Measurements from ENCODE around the gene ZMYM2. TPM values are rescaled to one million over a fixed set of nuclear protein-coding genes. Genes with fewer than 3 reads are reported as not detected.

The ZMYM2 gene
- total RNA-seq, 1 experiment from 2014 or later: 159 TPM

GRCh38 chr13:20134732-20135131 is 176.2 kb downstream of the ZMYM2 start:
- no peaks in the 10 kb centered on the region for H3K36me3 Mint-ChIP-seq
- ATAC-seq (no peak), DNase-seq (ENCODE audit: low spot score) (no peak)
- H3K4me3 Mint-ChIP-seq: no peak overlapping the region
- H3K27ac Mint-ChIP-seq: no peak overlapping the region
- H3K27me3 Mint-ChIP-seq (ENCODE audit: low read depth): peaks cover 13% of the 10 kb centered on the region
- no peaks in the 10 kb centered on the region for H3K4me1 Mint-ChIP-seq
- no peaks in the 10 kb centered on the region for H3K9me3 Mint-ChIP-seq
- ChIA-PET POLR2A (no interaction called here), CTCF (no interaction called here)
- TF ChIP-seq PRRX2 (CRISPR knock-in tag; IDR thresholded peaks at IDR 0.05) (no peak), ESRRA (CRISPR knock-in tag; IDR thresholded peaks at IDR 0.05; ENCODE audit: borderline replicate concordance) (no peak)
- TF ChIP-seq, protein P1, sequence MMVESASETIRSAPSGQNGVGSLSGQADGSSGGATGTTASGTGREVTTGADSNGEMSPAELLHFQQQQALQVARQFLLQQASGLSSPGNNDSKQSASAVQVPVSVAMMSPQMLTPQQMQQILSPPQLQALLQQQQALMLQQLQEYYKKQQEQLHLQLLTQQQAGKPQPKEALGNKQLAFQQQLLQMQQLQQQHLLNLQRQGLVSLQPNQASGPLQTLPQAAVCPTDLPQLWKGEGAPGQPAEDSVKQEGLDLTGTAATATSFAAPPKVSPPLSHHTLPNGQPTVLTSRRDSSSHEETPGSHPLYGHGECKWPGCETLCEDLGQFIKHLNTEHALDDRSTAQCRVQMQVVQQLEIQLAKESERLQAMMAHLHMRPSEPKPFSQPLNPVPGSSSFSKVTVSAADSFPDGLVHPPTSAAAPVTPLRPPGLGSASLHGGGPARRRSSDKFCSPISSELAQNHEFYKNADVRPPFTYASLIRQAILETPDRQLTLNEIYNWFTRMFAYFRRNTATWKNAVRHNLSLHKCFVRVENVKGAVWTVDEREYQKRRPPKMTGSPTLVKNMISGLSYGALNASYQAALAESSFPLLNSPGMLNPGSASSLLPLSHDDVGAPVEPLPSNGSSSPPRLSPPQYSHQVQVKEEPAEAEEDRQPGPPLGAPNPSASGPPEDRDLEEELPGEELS (CRISPR knock-in tag; IDR thresholded peaks at IDR 0.05): no peak
- TF ChIP-seq, protein P2, sequence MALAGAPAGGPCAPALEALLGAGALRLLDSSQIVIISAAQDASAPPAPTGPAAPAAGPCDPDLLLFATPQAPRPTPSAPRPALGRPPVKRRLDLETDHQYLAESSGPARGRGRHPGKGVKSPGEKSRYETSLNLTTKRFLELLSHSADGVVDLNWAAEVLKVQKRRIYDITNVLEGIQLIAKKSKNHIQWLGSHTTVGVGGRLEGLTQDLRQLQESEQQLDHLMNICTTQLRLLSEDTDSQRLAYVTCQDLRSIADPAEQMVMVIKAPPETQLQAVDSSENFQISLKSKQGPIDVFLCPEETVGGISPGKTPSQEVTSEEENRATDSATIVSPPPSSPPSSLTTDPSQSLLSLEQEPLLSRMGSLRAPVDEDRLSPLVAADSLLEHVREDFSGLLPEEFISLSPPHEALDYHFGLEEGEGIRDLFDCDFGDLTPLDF (CRISPR knock-in tag; IDR thresholded peaks at IDR 0.05): no peak

GRCh38 chr13:20136781-20137703 is 178.5 kb downstream of the ZMYM2 start:
- H3K9me3 Mint-ChIP-seq: no peaks in the 10 kb centered on the region
- H3K4me3 Mint-ChIP-seq: peak overlapping the region; percentile 49
- ChIA-PET CTCF (interaction anchor here (0.8 to 1.1 kb wide), 3 partner anchors 10 to 152 kb away, joined by 3 to 10 read pairs (median 3); no protein-coding TSS in a partner anchor), POLR2A (no interaction called here)
- peaks cover 21% of the 10 kb centered on the region for H3K27me3 Mint-ChIP-seq (ENCODE audit: low read depth)
- peak; percentile 77 for DNase-seq (ENCODE audit: low spot score)
- H3K36me3 Mint-ChIP-seq: no peaks in the 10 kb centered on the region
- ATAC-seq: peak; percentile 86
- H3K27ac Mint-ChIP-seq: no peak overlapping the region
- peaks cover 7% of the 10 kb centered on the region for H3K4me1 Mint-ChIP-seq
- TF ChIP-seq ATF3 (CRISPR knock-in tag; conservative IDR thresholded peaks at IDR 0.05): no peak
- no peak for TF ChIP-seq KAT7 (CRISPR knock-in tag; IDR thresholded peaks at IDR 0.05; ENCODE audit: borderline replicate concordance)
- no peak for TF ChIP-seq SMAD3 (CRISPR knock-in tag; IDR thresholded peaks at IDR 0.05; ENCODE audit: borderline replicate concordance)
- no peak for TF ChIP-seq PRRX2 (CRISPR knock-in tag; IDR thresholded peaks at IDR 0.05)
- 0 out of 2 replicates have a peak, but pooled peaks have one; percentile 51 for TF ChIP-seq ZNF121 (CRISPR knock-in tag; IDR thresholded peaks at IDR 0.05)
- TF ChIP-seq ZNF423 (CRISPR knock-in tag; IDR thresholded peaks at IDR 0.05): peak; percentile 86
- TF ChIP-seq, protein P3, sequence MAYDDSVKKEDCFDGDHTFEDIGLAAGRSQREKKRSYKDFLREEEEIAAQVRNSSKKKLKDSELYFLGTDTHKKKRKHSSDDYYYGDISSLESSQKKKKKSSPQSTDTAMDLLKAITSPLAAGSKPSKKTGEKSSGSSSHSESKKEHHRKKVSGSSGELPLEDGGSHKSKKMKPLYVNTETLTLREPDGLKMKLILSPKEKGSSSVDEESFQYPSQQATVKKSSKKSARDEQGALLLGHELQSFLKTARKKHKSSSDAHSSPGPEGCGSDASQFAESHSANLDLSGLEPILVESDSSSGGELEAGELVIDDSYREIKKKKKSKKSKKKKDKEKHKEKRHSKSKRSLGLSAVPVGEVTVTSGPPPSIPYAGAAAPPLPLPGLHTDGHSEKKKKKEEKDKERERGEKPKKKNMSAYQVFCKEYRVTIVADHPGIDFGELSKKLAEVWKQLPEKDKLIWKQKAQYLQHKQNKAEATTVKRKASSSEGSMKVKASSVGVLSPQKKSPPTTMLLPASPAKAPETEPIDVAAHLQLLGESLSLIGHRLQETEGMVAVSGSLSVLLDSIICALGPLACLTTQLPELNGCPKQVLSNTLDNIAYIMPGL (CRISPR knock-in tag; IDR thresholded peaks at IDR 0.05): 0 out of 2 replicates have a peak, but pooled peaks have one; percentile 56
- no peak for TF ChIP-seq CTCF (IDR thresholded peaks at IDR 0.05)

- H3K27ac Mint-ChIP-seq: no peak overlapping the region
- ATAC-seq (no peak), DNase-seq (ENCODE audit: low spot score) (no peak)
- CTCF ChIA-PET: interaction anchor here (1.1 kb wide), 2 partner anchors 10 to 60 kb away, joined by 3 to 10 read pairs; no protein-coding TSS in a partner anchor
- POLR2A ChIA-PET: no interaction called here
- H3K9me3 Mint-ChIP-seq: no peaks in the 10 kb centered on the region
- H3K4me1 Mint-ChIP-seq: peaks cover 7% of the 10 kb centered on the region
- TF ChIP-seq ZNF396 (CRISPR knock-in tag; IDR thresholded peaks at IDR 0.05; ENCODE audit: borderline replicate concordance): no peak
- TF ChIP-seq, protein P4, sequence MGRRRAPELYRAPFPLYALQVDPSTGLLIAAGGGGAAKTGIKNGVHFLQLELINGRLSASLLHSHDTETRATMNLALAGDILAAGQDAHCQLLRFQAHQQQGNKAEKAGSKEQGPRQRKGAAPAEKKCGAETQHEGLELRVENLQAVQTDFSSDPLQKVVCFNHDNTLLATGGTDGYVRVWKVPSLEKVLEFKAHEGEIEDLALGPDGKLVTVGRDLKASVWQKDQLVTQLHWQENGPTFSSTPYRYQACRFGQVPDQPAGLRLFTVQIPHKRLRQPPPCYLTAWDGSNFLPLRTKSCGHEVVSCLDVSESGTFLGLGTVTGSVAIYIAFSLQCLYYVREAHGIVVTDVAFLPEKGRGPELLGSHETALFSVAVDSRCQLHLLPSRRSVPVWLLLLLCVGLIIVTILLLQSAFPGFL (CRISPR knock-in tag; IDR thresholded peaks at IDR 0.05; ENCODE audit: borderline replicate concordance): no peak
- H3K27me3 Mint-ChIP-seq (ENCODE audit: low read depth): peaks cover 26% of the 10 kb centered on the region
- H3K36me3 Mint-ChIP-seq: no peaks in the 10 kb centered on the region
- H3K4me3 Mint-ChIP-seq: no peak overlapping the region
Measured at GRCh38 chr13:20137875-20138274, 179.3 kb downstream of the ZMYM2 start.
